Activated CD8-positive, alpha-beta memory T cell treated with anti-CD3 and anti-CD28 coated beads, Interleukin-2, amount 10 ng/mL, durations not matched to agents 7 days and 5 days (primary cell): ENCODE measurements around the gene SH2D3C. TPM values are rescaled to one million over a fixed set of nuclear protein-coding genes. Genes with fewer than 3 reads are reported as not detected.

Source experiments
- ATAC-seq: fragments of 150-1000 bp; cut with Tn5 transposase; one replicate; pipeline ENCODE4 v1.10.0; 2021; ENCODE audit warnings: moderate library complexity
- CTCF ChIA-PET: fragments of 350-600 bp; sonication (Branson Sonifier 250); formaldehyde crosslinking; loops from one replicate; lab custom pipeline; 2021; ENCODE audit warnings: antibody characterized with exemption; lab: Charles Lee
- DNase-seq: peaks from one replicate; pipeline ENCODE4 v3.0.0-alpha.2; 2020
- H3K27ac Mint-ChIP-seq: one replicate; pipeline ENCODE4 v1.8.0; 2021; ENCODE audit warnings: mild to moderate bottlenecking, mixed read lengths
- H3K27me3 Mint-ChIP-seq: one replicate; pipeline ENCODE4 v1.8.0; 2021; ENCODE audit warnings: mixed read lengths
- H3K36me3 Mint-ChIP-seq: one replicate; pipeline ENCODE4 v1.8.0; 2021; ENCODE audit warnings: mild to moderate bottlenecking, mixed read lengths
- H3K4me1 Mint-ChIP-seq: one replicate; pipeline ENCODE4 v1.8.0; 2021; ENCODE audit warnings: mixed read lengths
- H3K4me3 Mint-ChIP-seq: one replicate; pipeline ENCODE4 v1.8.0; 2021; ENCODE audit warnings: mild to moderate bottlenecking, moderate library complexity, mixed read lengths
- H3K9me3 Mint-ChIP-seq: one replicate; pipeline ENCODE4 v1.8.0; 2022; ENCODE audit warnings: low read depth, mixed read lengths
- microRNA-seq: library from miRNA; unstranded; fragments of <30 nt; microRNA quantifications from one replicate; pipeline ENCODE4 v1.2.0, GENCODE V29; 2022
- total RNA-seq, 2 experiments: library from RNA; stranded (reverse); gene quantifications; one replicate each; pipeline ENCODE4 v1.2.3, GENCODE V29; 2021

The SH2D3C gene
- total RNA-seq, 2 experiments from 2014 or later = 75.2 to 87.8 TPM

GRCh38 chr9:127698386-127698785, 80.1 kb downstream of the SH2D3C start:
- ATAC-seq = no peak
- Mint-ChIP-seq H3K4me1 (peaks cover 20% of the 10 kb centered on the region), H3K27me3 (no peaks in the 10 kb centered on the region), H3K9me3 (no peaks in the 10 kb centered on the region), H3K4me3 (no peak overlapping the region), H3K36me3 (peaks cover 2% of the 10 kb centered on the region), H3K27ac (no peak overlapping the region)
- CTCF ChIA-PET = interaction anchor here (2.4 kb wide), 1 partner anchor 36 kb away, joined by 7 read pairs; the partner anchor contains the start of gene TOR2A
- no peak for DNase-seq

DNA sequence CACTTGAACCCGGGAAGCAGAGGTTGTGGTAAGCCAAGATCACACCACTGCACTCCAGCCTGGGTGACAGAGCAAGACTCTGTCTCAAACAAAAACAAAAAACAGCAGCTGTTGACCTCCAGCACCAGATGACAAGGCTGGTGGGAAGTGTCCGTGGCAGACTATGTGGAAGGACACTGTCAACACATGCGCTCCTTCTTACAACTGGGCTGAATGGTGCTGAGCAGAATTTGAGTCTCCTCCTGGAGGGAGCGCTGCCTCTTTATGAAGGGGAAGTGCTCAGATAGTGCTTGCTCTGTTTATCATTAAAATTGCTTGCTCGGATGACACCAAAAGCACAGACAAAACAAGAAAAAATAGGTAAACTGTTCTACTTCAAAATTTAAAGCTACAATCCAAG, 80.9 kb downstream of the SH2D3C start:
- Mint-ChIP-seq H3K4me3 (no peak overlapping the region), H3K36me3 (peaks cover 2% of the 10 kb centered on the region), H3K27ac (no peak overlapping the region), H3K4me1 (peaks cover 15% of the 10 kb centered on the region), H3K9me3 (no peaks in the 10 kb centered on the region), H3K27me3 (no peaks in the 10 kb centered on the region)
- ATAC-seq (no peak), DNase-seq (no peak)
- CTCF ChIA-PET = interaction anchor here (1.3 kb wide), 1 partner anchor 172 kb away, joined by 3 read pairs; no protein-coding TSS in a partner anchor

GRCh38 chr9:127694890-127695720, 83.4 kb downstream of the SH2D3C start:
- CTCF ChIA-PET = interaction anchor here (0.7 kb wide), 1 partner anchor 169 kb away, joined by 3 read pairs; no protein-coding TSS in a partner anchor
- Mint-ChIP-seq H3K27ac (no peak overlapping the region), H3K4me3 (no peak overlapping the region), H3K36me3 (peaks cover 2% of the 10 kb centered on the region), H3K27me3 (no peaks in the 10 kb centered on the region), H3K9me3 (no peaks in the 10 kb centered on the region), H3K4me1 (peaks cover 12% of the 10 kb centered on the region)
- DNase-seq = no peak
- no peak for ATAC-seq

DNA sequence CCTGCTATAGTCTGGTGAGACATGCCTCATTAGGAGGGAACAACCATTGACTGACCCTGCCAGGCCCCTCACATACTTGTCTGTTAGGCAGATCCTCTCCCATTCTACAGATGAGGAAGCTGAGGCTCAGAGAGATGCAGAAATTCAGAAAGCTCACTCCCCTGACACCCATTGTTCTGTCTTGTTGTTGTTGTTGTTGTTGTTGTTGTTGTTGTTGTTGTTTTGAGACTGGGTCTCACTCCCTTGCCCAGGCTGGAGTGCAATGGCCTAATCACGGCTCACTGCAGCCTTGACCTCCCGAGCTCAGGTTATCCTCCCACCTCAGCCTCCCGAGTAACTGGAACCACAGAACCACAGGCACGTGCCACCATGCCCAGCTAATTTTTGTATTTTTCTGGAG, 84.8 kb downstream of the SH2D3C start:
- H3K4me3 Mint-ChIP-seq = no peak overlapping the region
- H3K4me1 Mint-ChIP-seq = no peaks in the 10 kb centered on the region
- H3K36me3 Mint-ChIP-seq = peaks cover 2% of the 10 kb centered on the region
- ATAC-seq = no peak
- H3K9me3 Mint-ChIP-seq = no peaks in the 10 kb centered on the region
- CTCF ChIA-PET = no interaction called here
- no peak overlapping the region for H3K27ac Mint-ChIP-seq
- no peak for DNase-seq
- H3K27me3 Mint-ChIP-seq = no peaks in the 10 kb centered on the region

- Mint-ChIP-seq H3K4me1 (no peaks in the 10 kb centered on the region), H3K4me3 (no peak overlapping the region), H3K27ac (no peak overlapping the region), H3K9me3 (no peaks in the 10 kb centered on the region), H3K36me3 (peaks cover 2% of the 10 kb centered on the region), H3K27me3 (no peaks in the 10 kb centered on the region)
- DNase-seq (no peak), ATAC-seq (no peak)
- CTCF ChIA-PET = no interaction called here
Observed at GRCh38 chr9:127693143-127693542, 85.3 kb downstream of the SH2D3C start.

- no peak for ATAC-seq
- CTCF ChIA-PET = no interaction called here
- no peaks in the 10 kb centered on the region for H3K27me3 Mint-ChIP-seq
Observed at GRCh38 chr9:127692071-127692470, 86.4 kb downstream of the SH2D3C start.

DNA sequence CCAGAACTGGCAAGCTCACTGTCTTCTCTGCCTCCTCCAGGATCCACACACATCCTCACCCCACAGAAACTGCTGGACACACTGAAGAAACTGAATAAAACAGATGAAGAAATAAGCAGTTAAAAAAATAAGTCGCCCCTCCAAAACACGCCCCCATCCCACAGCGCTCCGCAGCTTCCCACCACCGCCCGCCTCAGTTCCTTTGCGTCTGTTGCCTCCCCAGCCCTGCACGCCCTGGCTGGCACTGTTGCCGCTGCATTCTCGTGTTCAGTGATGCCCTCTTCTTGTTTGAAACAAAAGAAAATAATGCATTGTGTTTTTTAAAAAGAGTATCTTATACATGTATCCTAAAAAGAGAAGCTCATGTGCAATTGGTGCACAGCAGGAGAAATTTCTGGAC, 87.7 kb downstream of the SH2D3C start:
- Mint-ChIP-seq H3K4me1 (no peaks in the 10 kb centered on the region), H3K27ac (no peak overlapping the region), H3K4me3 (no peak overlapping the region), H3K27me3 (no peaks in the 10 kb centered on the region), H3K9me3 (no peaks in the 10 kb centered on the region), H3K36me3 (no peaks in the 10 kb centered on the region)
- CTCF ChIA-PET = no interaction called here
- DNase-seq (no peak), ATAC-seq (no peak)

More at GRCh38 chr9:127692071-127692470, 86.4 kb downstream of the SH2D3C start:
- H3K9me3 Mint-ChIP-seq = no peaks in the 10 kb centered on the region
- no peaks in the 10 kb centered on the region for H3K4me1 Mint-ChIP-seq
- peaks cover 2% of the 10 kb centered on the region for H3K36me3 Mint-ChIP-seq
- no peak overlapping the region for H3K4me3 Mint-ChIP-seq
- no peak for DNase-seq
- H3K27ac Mint-ChIP-seq = no peak overlapping the region

- Mint-ChIP-seq H3K27me3 (no peaks in the 10 kb centered on the region), H3K4me1 (no peaks in the 10 kb centered on the region), H3K36me3 (no peaks in the 10 kb centered on the region), H3K27ac (no peak overlapping the region), H3K9me3 (no peaks in the 10 kb centered on the region), H3K4me3 (no peak overlapping the region)
- ATAC-seq (no peak), DNase-seq (no peak)
- CTCF ChIA-PET = no interaction called here
Observed at GRCh38 chr9:127689329-127690000, 89.0 kb downstream of the SH2D3C start.

Small RNAs within 50 kb of the gene (microRNA-seq; reads per million reads assigned to microRNA genes)
- gene MIR2861 = not detected
- gene MIR3960 = not detected

Other genes with a start within 250 kb of the SH2D3C start
- 10 to 100 TPM; 22.8 to 26.0 TPM for gene STXBP1, start 166.4 kb downstream of the SH2D3C start, total RNA-seq
- gene CFAP157, start 71.7 kb downstream of the SH2D3C start, total RNA-seq = not detected
- 10 to 100 TPM; 12.5 to 14.4 TPM for gene PTRH1, start 63.0 kb downstream of the SH2D3C start, total RNA-seq
- 1 to 10 TPM; 1.2 to 5.2 TPM for gene TTC16, start 62.6 kb downstream of the SH2D3C start, total RNA-seq
- gene TOR2A, start 43.4 kb downstream of the SH2D3C start, total RNA-seq = 10 to 100 TPM; 24.1 to 26.8 TPM
- 100 to 1,000 TPM; 120 to 128 TPM for gene CDK9, start 7.4 kb upstream of the SH2D3C start, total RNA-seq
- 100 to 1,000 TPM; 109 to 117 TPM for gene FPGS, start 24.2 kb upstream of the SH2D3C start, total RNA-seq
- gene ENG, start 76.0 kb upstream of the SH2D3C start, total RNA-seq = 10 to 100 TPM; 18.4 to 21.3 TPM
- gene AK1, start 99.0 kb upstream of the SH2D3C start, total RNA-seq = 10 to 100 TPM; 33.6 to 34.3 TPM
- 10 to 100 TPM; 75.7 to 93.5 TPM for gene ST6GALNAC6, start 120.9 kb upstream of the SH2D3C start, total RNA-seq
- gene ST6GALNAC4, start 138.4 kb upstream of the SH2D3C start, total RNA-seq = 10 to 100 TPM; 64.7 to 71.4 TPM
- 1 to 10 TPM; 1.8 to 2.6 TPM for gene PIP5KL1, start 152.1 kb upstream of the SH2D3C start, total RNA-seq
- gene DPM2, start 159.2 kb upstream of the SH2D3C start, total RNA-seq = 10 to 100 TPM; 51.4 to 53.5 TPM
- gene EEIG1, start 202.3 kb upstream of the SH2D3C start, total RNA-seq = 100 to 1,000 TPM in 1 of 2 experiments, 10 to 100 TPM in 1; 60.8 to 116 TPM